HG03460 (cell line): ENCODE data around the gene NUP62.

ENCODE experiments used
- ATAC-seq: cut with Tn5 transposase; IDR thresholded peaks from one replicate; pipeline ENCODE4 v1.9.1; 2021; ENCODE audit not compliant: unreplicated experiment

The NUP62 gene

DNA sequence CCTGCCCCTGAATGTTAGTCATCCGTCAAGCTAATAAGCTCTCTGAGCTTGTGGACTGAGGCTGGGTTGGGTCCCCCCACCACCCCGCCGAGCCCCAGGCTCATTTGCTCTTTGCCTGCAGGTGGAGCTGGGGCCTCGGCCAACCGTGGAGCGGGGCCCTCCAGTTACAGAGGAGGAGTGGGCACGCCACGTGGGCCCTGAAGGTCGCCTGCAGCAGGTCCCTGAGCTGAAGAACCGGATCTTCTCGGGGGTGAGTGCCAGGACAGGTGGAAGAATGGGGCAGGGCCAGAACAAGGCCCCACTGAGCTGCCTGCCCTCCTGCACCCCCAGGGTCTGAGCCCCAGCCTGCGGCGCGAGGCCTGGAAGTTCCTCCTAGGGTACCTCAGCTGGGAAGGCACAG, 46.7 kb downstream of the NUP62 start:
- ATAC-seq = no peak

DNA sequence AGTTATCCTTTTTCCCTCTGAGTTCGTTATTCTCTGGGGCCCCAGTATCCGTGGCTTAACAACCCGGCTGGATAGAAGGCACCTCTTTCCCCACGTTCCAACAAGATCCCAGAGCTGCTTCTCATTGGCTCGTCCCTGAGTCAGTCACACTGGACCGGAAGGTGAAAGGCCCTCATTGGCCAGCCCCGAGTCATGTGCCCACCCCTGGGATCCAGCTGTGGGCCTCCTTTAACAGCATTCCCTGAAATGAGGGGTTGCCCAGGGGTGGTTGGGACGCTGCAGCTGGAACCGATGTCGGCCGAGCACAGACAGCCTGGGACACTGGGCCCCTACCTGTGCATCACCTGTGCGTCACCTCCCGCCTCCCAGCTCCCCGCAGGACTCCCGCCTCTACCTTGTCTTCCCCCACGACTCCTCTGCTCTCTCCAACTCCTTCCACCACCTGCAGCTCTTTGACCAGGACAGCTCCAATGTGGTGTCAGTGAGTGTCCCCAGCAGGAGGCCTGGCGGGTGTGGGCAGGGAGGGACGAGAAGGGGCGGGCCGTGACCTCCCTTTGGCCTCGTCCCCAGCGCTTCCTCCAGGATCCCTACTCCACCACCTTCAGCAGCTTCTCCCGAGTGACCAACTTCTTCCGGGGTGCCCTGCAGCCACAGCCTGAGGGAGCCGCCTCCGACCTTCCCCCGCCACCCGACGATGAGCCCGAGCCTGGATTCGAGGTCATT, 47.5 kb downstream of the NUP62 start:
- no peak for ATAC-seq

- no peak for ATAC-seq
These were observed 48.1 kb downstream of the NUP62 start for GRCh38 chr19:49881186-49881585.

GRCh38 chr19:49880162-49880869, 49.0 kb downstream of the NUP62 start:
- no peak for ATAC-seq

DNA sequence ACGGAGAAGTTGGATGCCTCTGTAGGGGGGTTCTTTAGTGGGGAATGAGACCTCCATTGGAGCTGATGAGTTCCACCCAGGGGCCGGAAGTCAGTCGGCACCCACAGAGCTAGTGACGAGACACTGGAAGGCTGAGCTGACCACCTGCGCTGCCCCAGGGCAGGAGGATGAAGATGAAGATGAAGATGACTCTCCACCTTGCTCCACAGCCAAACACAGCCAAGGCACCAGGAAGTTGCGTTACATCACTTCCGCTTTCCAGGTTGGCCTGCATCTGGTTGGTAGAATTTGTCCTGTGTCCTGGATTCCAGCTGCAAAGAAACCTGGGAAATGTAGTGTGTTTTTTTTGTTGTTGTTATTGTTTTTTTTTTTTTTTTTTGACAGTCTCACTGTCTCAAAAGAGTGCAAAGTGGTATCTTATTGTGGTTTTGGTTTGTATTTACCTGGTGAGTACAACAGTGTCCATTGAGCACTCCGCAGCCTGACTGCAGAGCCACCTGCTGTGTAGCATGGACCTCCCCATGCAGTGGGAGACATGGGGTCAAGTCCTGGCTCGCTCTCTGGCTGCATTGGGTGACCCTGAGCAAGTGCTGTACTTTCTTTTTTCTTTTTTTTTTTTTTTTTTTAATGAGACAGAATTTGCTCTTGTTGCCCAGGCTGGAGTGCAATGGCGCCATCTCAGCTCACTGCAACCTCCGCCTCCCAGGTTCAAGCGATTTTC, 49.9 kb downstream of the NUP62 start:
- ATAC-seq = no peak

DNA sequence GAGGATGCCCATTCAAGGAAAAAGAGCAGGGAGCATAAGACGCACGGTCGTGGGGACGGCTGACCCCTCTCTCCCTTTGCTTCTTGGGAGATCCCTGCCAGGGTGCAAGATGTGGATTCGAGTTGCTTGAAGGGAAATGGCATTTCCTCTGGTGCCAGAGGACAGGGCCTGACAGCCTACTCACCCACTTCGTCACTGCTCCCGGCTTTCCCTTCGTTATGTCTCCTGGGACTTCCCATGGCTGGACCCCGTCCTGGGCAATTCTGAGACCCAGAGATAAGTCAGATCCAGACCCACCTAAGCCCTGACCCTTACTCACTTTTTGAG, 50.6 kb downstream of the NUP62 start:
- ATAC-seq = no peak

- ATAC-seq = peak; percentile 44
These were observed 51.2 kb downstream of the NUP62 start for GRCh38 chr19:49877879-49878743.

GRCh38 chr19:49877020-49877878, 52.1 kb downstream of the NUP62 start, which contains the start of the genes AKT1S1 and TBC1D17:
Gene AKT1S1 (minus strand): TSS chr19:49877355. CDS start chr19:49873295, 4,060 bp downstream.
Gene TBC1D17 (plus strand): TSS chr19:49877702. CDS start chr19:49877724, 22 bp downstream.
- ATAC-seq = peak; percentile 51

GRCh38 chr19:49876422-49877019, 52.8 kb downstream of the NUP62 start:
- peak; percentile 48 for ATAC-seq

- ATAC-seq = no peak
These were observed 53.4 kb downstream of the NUP62 start for GRCh38 chr19:49875857-49876421.

DNA sequence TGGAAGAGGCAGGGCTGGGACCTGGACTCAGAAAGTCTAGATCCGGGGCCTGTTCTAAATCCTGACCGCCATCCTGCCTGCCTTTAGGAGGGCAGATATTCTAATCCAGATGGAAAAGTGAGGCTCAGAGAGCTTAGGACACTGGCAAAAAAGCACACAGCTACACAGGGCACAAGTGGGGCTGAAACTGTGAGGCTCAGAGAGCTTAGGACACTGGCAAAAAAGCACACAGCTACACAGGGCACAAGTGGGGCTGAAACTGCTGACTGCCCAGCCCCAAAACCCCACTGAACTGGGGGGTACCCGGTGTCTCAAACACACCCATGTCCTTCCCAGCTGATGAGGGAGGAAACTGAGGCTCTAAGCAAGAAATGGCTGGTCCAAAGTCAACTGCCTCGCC, 54.1 kb downstream of the NUP62 start:
- ATAC-seq = no peak

DNA sequence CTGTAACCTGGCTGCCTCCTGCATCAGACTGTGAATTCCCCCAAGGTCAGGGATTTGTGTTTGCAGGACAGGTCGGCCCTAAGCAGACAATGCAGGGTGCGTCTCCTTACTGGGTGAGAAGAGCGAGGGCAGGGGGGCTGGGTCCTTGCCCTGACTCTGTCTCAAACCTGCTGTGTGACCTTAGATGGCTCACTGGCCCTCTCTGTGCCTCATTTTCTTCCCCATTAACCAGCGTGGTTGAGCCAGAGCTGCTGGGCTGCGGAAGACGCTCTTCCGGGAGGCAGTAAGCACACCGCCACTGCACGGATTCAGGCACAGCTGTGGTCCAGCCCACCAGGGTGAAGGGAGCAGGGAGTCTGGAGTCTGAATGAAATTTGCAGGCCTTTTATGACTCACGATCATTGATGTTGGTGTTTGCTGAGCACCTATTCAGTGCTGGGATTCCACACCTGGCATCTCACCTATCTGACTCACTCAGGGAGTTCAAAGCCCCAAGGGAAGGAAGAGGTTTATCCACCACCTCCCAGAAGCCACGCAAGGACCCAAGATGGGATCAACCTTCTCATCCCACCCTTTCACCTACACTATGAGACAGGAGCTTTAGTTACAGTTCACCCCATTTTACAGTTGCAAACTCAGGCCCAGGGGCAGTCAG, 54.7 kb downstream of the NUP62 start:
- ATAC-seq = no peak

DNA sequence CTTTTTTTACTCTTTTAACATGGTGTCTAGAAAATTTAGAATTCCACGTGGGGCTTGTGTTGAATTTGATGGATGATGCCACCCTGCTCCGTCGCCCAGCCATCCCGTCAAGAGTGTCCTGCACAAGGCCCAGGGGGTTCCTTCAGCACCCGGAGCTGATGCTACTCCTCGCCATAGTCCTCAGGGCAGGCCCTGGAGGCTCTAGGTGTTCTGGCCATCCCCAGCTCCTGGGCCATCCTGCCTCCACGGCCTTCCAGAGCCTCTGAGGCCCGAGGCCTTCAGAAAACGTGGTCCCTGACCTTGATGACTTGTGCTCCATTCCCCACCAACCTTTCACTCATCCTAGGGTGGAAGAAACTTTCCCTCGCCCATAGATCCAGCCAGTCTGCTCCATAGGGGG, 55.5 kb downstream of the NUP62 start:
- ATAC-seq = no peak

DNA sequence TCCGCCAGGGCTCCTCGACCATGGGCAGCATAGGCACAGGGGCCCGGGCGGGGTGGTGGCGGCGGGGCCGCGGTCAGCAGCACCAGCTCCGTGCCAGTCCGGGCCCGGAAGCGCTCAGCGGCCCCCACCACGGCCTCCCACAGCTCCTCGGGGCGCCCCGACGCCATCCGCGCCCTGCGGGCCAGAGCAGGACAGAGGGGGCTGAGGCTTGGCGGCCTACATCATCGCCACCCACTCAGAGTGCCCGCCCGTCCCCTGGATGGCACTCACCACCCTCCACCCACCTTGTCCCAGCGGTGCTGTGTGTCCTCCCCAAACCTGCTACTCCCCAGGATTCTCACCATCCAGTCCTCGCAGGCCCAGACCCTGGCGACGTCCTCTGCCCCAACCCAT, 56.2 kb downstream of the NUP62 start:
- no peak for ATAC-seq

DNA sequence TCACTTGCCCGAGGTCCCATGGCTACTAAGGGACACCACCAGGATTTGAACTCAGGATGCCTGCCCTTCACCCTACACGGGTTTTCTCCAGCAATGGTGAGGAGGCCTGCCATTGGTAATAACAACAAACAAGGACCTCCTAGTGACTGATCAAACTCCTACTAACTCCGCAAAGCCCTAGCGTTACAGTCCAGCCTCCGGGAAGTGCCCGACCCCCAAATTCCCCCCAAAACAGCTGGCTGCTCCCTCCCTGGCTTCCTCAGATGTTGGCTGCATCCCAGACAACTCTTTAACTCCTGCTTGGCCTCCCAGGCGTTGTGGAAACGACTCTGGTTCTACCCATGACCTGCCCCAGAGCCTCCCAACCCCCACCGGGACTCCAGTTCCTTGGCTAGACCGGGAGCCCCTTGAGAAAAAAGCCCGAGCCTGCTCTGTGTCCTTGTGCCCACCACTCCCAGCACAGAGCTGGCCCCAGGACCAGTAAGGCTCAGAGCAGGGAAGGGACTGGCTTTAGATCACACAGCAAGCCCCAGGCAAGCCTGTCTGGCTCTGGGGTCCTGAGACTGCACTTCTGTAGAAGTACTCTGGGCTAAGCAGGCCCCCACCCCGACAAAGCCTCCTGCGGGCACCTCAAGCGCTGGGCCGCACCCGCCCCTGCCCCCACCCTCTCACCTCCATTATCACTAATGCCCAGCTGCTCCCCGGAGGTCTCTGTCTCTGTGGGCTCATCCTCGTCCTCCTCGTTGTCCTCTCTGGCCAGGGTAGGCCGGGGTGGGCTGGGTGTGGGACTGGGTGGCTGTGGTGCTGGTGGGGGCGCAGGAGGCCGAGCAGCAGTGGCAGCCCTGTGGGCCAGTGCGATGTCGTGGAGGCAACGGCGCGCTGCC, 56.8 kb downstream of the NUP62 start:
- no peak for ATAC-seq

- ATAC-seq = no peak
These were observed 57.8 kb downstream of the NUP62 start for GRCh38 chr19:49871349-49871985.

DNA sequence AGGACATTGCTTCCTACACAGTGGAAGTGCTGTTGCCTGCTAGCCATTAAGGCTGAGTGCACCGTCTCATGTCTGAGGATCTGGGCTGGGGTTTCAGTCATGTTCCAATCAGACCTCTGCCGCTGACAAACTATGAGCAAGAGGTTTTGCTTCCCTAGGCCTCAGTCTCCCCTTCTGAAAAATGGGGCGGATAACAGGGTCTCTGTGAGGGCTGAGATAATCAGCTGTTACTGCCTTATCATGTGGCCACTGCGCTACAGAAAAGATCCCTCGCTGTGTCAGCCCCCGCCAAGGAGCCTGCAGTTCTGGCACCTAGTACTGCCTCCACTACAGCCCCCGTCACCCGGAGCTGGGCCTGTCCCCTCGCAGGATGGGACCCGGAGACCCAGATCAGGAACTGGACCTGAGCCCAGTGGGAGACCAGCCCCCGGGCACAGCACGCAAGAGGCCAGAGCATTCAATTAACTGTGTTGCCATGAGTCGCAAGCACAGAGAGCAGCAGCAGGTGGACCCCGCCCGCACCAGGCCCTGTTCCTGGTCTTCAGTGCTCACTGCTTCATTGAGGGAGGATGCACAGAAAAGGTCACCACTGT, 58.9 kb downstream of the NUP62 start:
- no peak for ATAC-seq
